ENCODE data around the gene FAM174B. TPM values are rescaled to one million over a fixed set of nuclear protein-coding genes. Genes with fewer than 3 reads are reported as not detected.

Gene FAM174B
- total RNA-seq, 2 experiments from 2014 or later: 4.0 to 4.9 TPM

DNA sequence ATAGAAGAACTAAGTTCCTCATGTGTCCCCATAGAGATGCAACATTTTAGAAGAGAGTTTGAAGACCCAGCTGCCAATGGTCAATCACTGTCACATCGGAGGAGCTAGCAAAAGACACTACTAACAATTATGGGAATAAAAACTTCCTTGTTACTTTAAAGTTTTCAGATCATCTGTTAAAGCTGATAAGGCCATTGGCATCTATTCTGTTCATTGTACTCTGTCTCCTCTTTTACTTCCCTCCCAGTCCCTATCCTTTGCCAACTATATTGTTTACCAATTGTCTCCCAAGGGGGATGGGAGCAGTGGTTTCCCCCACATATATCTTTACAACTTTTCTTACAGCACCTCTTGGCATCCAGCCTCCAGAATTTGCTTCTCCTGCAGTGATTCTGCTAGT, 81.0 kb downstream of the FAM174B start:
- Mint-ChIP-seq H3K4me3 (no peak overlapping the region), H3K27me3 (peaks cover 17% of the 10 kb centered on the region), H3K9me3 (ENCODE audit: low read depth) (no peaks in the 10 kb centered on the region)

DNA sequence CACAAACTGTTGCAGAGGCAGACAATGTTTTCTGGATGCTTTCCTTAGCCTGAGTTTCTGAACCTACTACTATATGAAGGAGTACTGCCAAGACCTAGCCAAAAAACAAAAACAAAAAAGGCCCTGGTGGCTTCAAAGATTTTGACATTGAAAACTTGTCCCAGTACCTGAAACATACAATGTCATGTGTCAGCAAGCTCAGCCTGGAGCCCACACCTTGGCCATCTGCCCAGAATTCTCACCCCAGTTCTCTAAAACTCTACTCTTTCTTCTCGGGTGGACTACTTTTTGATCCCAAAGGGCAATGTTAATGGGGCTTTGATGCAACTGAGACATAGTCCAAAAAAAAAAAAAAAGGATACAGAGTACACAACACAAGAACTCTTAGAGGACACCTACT, 81.4 kb downstream of the FAM174B start:
- H3K36me3 Mint-ChIP-seq (ENCODE audit: low read depth): no peaks in the 10 kb centered on the region
- no peaks in the 10 kb centered on the region for H3K4me1 Mint-ChIP-seq
- H3K27ac Mint-ChIP-seq: no peak overlapping the region
- ATAC-seq (no peak), DNase-seq (no peak)
- CTCF ChIA-PET: interaction anchor here (0.7 kb wide), 1 partner anchor 347 kb away, joined by 3 read pairs; no protein-coding TSS in a partner anchor
- H3K27me3 Mint-ChIP-seq: peaks cover 17% of the 10 kb centered on the region
- H3K9me3 Mint-ChIP-seq (ENCODE audit: low read depth): no peaks in the 10 kb centered on the region
- intact Hi-C loops (cut with DNase I, micrococcal nuclease): no loop called here
- H3K4me3 Mint-ChIP-seq: no peak overlapping the region
- POLR2A ChIA-PET: no interaction called here

More for the DNA sequence above, 81.0 kb downstream of the FAM174B start:
- intact Hi-C loops (cut with DNase I, micrococcal nuclease): no loop called here
- H3K27ac Mint-ChIP-seq: no peak overlapping the region
- H3K36me3 Mint-ChIP-seq (ENCODE audit: low read depth): no peaks in the 10 kb centered on the region
- POLR2A ChIA-PET: no interaction called here
- DNase-seq (no peak), ATAC-seq (no peak)
- CTCF ChIA-PET: interaction anchor here (0.7 kb wide), 1 partner anchor 348 kb away, joined by 3 read pairs; no protein-coding TSS in a partner anchor
- H3K4me1 Mint-ChIP-seq: no peaks in the 10 kb centered on the region

DNA sequence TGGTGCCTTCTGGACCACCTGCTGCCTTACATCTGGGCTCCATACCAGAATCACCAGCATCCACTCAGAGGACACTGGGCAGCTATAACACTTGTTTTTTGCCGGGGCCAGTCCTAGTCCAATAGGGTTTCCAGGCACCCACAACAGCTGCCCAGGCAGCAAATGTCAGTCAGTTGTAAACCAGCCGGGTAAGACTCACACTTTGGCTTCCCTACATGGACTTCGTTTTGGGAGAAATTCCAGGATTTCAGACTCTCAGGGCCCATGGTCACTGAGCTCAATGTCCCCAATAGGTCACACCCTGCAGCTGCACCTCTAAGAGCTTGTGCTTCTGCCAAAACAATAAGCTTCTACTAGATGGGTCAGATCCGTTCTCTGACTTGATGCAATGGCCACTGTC, 83.8 kb downstream of the FAM174B start:
- POLR2A ChIA-PET: no interaction called here
- H3K36me3 Mint-ChIP-seq (ENCODE audit: low read depth): no peaks in the 10 kb centered on the region
- no peak for DNase-seq
- intact Hi-C loops (cut with DNase I, micrococcal nuclease): no loop called here
- CTCF ChIA-PET: interaction anchor here (0.8 kb wide), 1 partner anchor 9 kb away, joined by 3 read pairs; no protein-coding TSS in a partner anchor
- no peak overlapping the region for H3K27ac Mint-ChIP-seq
- H3K9me3 Mint-ChIP-seq (ENCODE audit: low read depth): no peaks in the 10 kb centered on the region
- H3K27me3 Mint-ChIP-seq: peaks cover 14% of the 10 kb centered on the region
- no peak for ATAC-seq
- no peak overlapping the region for H3K4me3 Mint-ChIP-seq
- H3K4me1 Mint-ChIP-seq: no peaks in the 10 kb centered on the region

DNA sequence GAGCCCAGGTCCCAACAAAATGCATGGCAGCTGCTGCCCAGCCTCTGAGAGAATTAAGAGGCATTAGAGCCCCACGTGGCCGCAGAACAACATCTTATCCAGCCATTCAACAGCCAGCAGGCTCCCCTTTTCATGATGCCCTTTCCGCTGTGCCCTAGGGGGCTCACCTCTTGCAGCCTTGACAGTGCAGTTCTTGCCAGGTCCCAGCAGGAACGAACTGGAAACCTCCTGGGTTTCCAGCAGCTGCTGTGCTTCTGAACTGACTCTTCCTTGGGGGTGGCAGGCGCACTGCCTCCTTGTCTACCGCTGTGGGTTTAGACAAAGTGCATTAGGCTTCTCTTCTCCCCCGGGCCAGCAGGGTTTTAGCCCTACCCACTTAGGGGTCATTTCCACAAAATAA, 85.2 kb downstream of the FAM174B start:
- no peak overlapping the region for H3K27ac Mint-ChIP-seq
- H3K9me3 Mint-ChIP-seq (ENCODE audit: low read depth): no peaks in the 10 kb centered on the region
- H3K36me3 Mint-ChIP-seq (ENCODE audit: low read depth): no peaks in the 10 kb centered on the region
- no peaks in the 10 kb centered on the region for H3K4me1 Mint-ChIP-seq
- POLR2A ChIA-PET: no interaction called here
- DNase-seq (no peak), ATAC-seq (no peak)
- H3K27me3 Mint-ChIP-seq: peaks cover 15% of the 10 kb centered on the region
- intact Hi-C loops (cut with DNase I, micrococcal nuclease): no loop called here
- no peak overlapping the region for H3K4me3 Mint-ChIP-seq
- CTCF ChIA-PET: interaction anchor here (0.5 kb wide), 1 partner anchor 420 kb away, joined by 3 read pairs; no protein-coding TSS in a partner anchor

DNA sequence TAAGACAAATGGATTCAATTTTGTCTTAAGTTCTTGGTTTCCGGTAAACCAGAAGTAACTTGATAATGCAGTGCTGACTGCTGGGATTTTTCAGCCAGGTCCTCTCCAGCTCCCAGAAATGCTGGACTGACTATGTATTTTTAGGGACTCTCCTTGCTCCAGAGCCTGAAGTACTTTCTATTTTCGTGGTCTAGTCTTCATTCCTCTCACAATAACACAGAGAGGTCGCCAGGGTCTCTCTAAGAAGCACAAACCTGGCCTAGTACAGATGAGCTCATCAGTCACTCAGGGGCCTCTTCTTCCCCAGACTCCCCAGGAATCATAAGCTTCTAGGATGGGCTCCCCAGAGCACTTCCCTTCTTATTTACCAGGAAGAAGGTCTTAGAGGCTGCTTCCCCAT, 85.8 kb downstream of the FAM174B start:
- no peak for DNase-seq
- intact Hi-C loops (cut with DNase I, micrococcal nuclease): no loop called here
- Mint-ChIP-seq H3K4me3 (no peak overlapping the region), H3K36me3 (ENCODE audit: low read depth) (no peaks in the 10 kb centered on the region), H3K4me1 (no peaks in the 10 kb centered on the region), H3K9me3 (ENCODE audit: low read depth) (no peaks in the 10 kb centered on the region), H3K27me3 (peaks cover 13% of the 10 kb centered on the region), H3K27ac (no peak overlapping the region)
- no peak for ATAC-seq
- ChIA-PET POLR2A (no interaction called here), CTCF (interaction anchor here (1.1 kb wide), 1 partner anchor 22 kb away, joined by 3 read pairs; no protein-coding TSS in a partner anchor)

Other genes with a start within 250 kb of the FAM174B start
- 100 to 1,000 TPM; 118 to 149 TPM for gene CHD2, start 244.5 kb upstream of the FAM174B start, total RNA-seq